Uterus (tissue), 2 donors: ENCODE results near the gene S1PR1.

ENCODE experiments used
- POLR2A ChIP-seq, 2 donors: fragments of 450-650 bp; IDR thresholded peaks; one replicate each; pipeline ENCODE4 v1.6.1; 2016; ENCODE audit warnings: antibody characterized with exemption in 2 of 2, mild to moderate bottlenecking in 1 of 2, moderate library complexity in 1 of 2
- TF ChIP-seq, protein P1 (sequence below), 4 experiments: fragments of 200-600 bp in 2 of 4; fragments of 450-650 bp in 2 of 4; sonication (generic) in 2 of 4; IDR thresholded peaks; one replicate each; pipeline ENCODE4 v1.5.1; 2016 to 2019; ENCODE audit warnings: antibody characterized with exemption in 4 of 4, mild to moderate bottlenecking in 2 of 4, moderate library complexity in 1 of 4

DNA sequence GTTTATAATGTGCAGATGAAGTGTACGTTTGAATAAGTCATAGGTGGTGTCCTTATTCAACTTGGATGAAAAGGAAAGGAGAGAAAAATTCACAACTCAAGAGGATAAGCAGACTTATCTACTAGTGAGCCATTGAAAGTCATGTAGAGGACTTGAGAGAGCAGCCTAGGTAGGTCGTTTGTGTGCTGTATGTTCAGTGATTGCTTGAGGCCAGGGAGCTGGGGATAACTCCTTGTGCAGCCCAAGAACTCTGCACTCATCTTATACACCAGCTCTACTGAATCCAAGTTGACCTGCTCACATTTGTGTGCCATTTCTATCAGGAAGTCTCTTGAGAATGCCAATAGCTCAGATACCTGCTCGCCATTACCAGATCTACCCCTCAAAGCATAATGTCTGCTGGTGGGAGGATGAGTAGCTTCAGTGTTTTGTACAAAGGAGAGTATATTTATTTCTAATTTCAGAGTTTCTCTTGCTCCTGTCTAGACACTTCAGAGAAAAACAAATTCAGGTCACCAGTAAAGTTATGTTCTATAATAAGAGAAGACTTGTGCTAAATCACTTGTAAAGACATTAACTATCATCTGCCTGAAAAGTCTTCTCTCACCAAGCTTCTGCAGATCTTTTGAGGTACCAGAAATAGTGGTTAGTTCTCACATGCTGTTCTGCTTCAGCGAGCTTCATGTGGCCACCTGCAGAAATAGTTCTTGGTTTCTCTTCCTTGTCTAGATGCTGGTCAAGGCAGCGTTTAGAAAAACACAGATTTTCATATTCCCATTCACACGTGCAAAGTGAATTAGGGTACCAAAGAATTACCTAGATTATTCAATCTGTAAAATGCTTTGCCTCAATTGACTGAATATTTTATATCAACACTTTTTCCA is 10.8 kb downstream of the S1PR1 start:
- no peak for TF ChIP-seq POLR2A (IDR thresholded peaks at IDR 0.05)
- TF ChIP-seq, protein P1, sequence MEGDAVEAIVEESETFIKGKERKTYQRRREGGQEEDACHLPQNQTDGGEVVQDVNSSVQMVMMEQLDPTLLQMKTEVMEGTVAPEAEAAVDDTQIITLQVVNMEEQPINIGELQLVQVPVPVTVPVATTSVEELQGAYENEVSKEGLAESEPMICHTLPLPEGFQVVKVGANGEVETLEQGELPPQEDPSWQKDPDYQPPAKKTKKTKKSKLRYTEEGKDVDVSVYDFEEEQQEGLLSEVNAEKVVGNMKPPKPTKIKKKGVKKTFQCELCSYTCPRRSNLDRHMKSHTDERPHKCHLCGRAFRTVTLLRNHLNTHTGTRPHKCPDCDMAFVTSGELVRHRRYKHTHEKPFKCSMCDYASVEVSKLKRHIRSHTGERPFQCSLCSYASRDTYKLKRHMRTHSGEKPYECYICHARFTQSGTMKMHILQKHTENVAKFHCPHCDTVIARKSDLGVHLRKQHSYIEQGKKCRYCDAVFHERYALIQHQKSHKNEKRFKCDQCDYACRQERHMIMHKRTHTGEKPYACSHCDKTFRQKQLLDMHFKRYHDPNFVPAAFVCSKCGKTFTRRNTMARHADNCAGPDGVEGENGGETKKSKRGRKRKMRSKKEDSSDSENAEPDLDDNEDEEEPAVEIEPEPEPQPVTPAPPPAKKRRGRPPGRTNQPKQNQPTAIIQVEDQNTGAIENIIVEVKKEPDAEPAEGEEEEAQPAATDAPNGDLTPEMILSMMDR (IDR thresholded peaks at IDR 0.05): no peak
